ENCODE data around the gene MBOAT1. TPM values are rescaled to one million over a fixed set of nuclear protein-coding genes. Genes with fewer than 3 reads are reported as not detected.

MBOAT1 gene
- total RNA-seq, 1 experiment from 2014 or later, result 6.3 TPM

DNA sequence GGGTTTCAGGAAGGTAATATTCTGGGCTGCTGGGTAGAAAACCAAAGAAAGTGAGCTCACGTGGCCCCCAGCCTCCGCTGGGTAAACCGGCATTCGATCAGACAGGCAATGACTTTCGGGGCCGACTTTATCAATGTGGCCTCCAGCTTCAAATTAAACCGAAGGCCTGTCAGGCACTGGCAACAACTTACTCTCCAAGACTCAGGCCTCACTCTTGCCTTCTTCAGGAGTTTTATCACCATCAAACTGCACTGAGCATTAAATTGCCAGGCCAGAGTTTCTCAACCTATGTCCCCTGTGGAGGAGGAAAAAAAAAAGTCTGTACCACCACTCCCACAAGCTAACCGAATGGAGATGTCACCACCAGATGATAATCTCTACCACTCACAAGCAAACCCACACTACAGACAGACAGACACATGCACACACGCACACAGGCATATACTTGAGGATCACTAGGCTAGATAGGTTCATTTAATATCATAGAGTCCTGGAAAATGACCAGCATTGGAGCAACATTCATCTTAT is 1.1 kb upstream of the MBOAT1 start:
- Histone ChIP-seq H3K27me3 (replicated peaks; ENCODE audit: insufficient read depth, low read depth, low read length, poor library complexity) (no peaks in the 10 kb centered on the region), H3K36me3 (ENCODE audit: insufficient read depth, low read length, poor library complexity, severe bottlenecking) (no peaks in the 10 kb centered on the region), H3K4me1 (ENCODE audit: insufficient read depth, low read length, poor library complexity, severe bottlenecking) (peaks cover 26% of the 10 kb centered on the region), H3K4me3 (ENCODE audit: low read depth, low read length, poor library complexity, severe bottlenecking) (peak overlapping the region; percentile 65), H3K27ac (ENCODE audit: low read depth, low read length, poor library complexity, severe bottlenecking) (peak overlapping the region; percentile 71), H3K9me3 (ENCODE audit: low read depth, low read length, poor library complexity, severe bottlenecking) (no peaks in the 10 kb centered on the region)
- TF ChIP-seq CTCF (conservative IDR thresholded peaks at IDR 0.05; ENCODE audit: low read depth, low read length) (no peak), EZH2 (IDR thresholded peaks at IDR 0.05; ENCODE audit: borderline replicate concordance, low read depth, low read length, poor library complexity, severe bottlenecking) (no peak)
- no peak for DNase-seq (ENCODE audit: low spot score)
- ChIA-PET CTCF (no interaction called here), POLR2A (ENCODE audit: low non-redundant PET) (interaction anchor here (0.6 kb wide), 1 partner anchor 188 kb away, joined by 4 read pairs; the partner anchor contains the start of gene E2F3)
- BruUV-seq (replicated peaks), result no TSS peak
- intact Hi-C loops (cut with micrococcal nuclease; ENCODE audit: unreplicated experiment), result no loop called here

DNA sequence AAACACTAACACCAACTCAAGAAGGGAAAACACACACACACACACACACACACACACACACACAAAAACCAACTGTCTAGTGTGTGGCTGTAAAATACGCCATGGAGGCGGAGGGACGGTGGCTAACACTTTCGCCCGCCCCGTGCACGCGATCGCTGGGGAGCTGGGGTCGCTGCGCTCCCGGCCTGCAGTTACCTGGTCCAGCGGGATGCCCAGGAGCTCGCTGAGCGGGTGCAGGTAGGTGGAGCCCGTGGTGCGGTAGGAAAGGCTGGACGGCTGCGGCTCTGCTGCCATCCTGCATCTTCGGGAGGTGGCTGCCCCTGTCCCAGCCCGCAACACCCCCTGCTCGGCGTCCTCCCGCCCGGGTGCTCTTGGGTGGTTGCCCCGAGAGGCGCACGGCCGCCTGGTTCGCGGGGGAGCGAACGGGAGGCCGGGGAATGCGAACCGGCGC is 303 bp downstream of the MBOAT1 start:
- no peak for DNase-seq (ENCODE audit: low spot score)
- TF ChIP-seq EZH2 (IDR thresholded peaks at IDR 0.05; ENCODE audit: borderline replicate concordance, low read depth, low read length, poor library complexity, severe bottlenecking) (no peak), CTCF (conservative IDR thresholded peaks at IDR 0.05; ENCODE audit: low read depth, low read length) (no peak)
- POLR2A ChIA-PET (ENCODE audit: low non-redundant PET), result interaction anchor here (0.7 kb wide), 1 partner anchor 294 kb away, joined by 4 read pairs; no protein-coding TSS in a partner anchor
- Histone ChIP-seq H3K27me3 (replicated peaks; ENCODE audit: insufficient read depth, low read depth, low read length, poor library complexity) (no peaks in the 10 kb centered on the region), H3K36me3 (ENCODE audit: insufficient read depth, low read length, poor library complexity, severe bottlenecking) (no peaks in the 10 kb centered on the region), H3K9me3 (ENCODE audit: low read depth, low read length, poor library complexity, severe bottlenecking) (no peaks in the 10 kb centered on the region), H3K4me1 (ENCODE audit: insufficient read depth, low read length, poor library complexity, severe bottlenecking) (peaks cover 27% of the 10 kb centered on the region), H3K4me3 (ENCODE audit: low read depth, low read length, poor library complexity, severe bottlenecking) (peak overlapping the region; percentile 65), H3K27ac (ENCODE audit: low read depth, low read length, poor library complexity, severe bottlenecking) (peak overlapping the region; percentile 71)
- intact Hi-C loops (cut with micrococcal nuclease; ENCODE audit: unreplicated experiment), result no loop called here
- CTCF ChIA-PET, result no interaction called here
- no TSS peak for BruUV-seq (replicated peaks)

DNA sequence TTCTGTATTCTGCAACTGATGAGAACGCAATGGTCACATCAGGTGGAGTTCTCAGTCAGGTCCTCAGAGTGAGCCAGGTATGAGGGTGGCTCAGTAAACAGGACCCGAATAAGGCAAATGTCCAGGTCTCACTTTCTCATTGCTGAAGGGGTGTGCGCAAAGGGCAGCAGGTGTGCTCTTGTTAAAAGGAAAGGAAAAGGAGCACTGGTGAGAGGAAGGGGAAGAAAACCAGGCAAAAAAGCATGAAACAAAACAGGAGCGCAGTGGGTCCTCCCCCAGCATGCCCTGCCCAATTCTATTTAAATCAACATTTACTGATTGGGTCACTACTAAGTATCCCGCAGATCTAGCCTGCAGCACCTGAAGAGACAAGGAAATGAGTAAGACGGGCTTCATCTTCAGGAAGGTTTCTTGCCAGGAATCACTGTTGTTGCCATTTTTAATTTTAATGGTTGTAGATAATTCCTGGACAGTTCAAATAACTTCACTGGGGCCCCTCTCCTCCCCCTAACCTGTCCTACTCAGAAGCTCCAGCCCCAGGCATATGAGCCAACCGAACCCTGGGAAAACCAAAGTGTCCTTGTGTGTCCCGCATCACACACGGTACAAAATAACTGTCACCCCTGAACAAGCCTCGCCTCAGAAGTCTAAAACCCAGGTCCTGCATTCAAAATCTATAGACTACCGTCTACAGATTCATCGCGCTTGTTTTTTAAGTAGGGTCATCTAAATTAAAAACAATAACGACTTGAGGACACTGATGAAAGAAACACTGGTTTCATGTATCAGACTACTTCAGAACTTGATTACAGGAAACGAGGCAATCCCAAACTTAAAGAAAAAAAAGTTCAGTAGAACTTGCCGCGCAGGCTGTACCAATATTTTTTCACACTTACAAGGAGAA is 980 bp downstream of the MBOAT1 start:
- no peak for DNase-seq (ENCODE audit: low spot score)
- POLR2A ChIA-PET (ENCODE audit: low non-redundant PET), result interaction anchor here (0.7 kb wide), 1 partner anchor 293 kb away, joined by 4 read pairs; no protein-coding TSS in a partner anchor

More for the DNA sequence above, 980 bp downstream of the MBOAT1 start:
- H3K27ac ChIP-seq (ENCODE audit: low read depth, low read length, poor library complexity, severe bottlenecking), result peak overlapping the region; percentile 71
- CTCF ChIA-PET, result no interaction called here
- no TSS peak for BruUV-seq (replicated peaks)
- no peaks in the 10 kb centered on the region for H3K36me3 ChIP-seq (ENCODE audit: insufficient read depth, low read length, poor library complexity, severe bottlenecking)
- peak overlapping the region; percentile 65 for H3K4me3 ChIP-seq (ENCODE audit: low read depth, low read length, poor library complexity, severe bottlenecking)
- intact Hi-C loops (cut with micrococcal nuclease; ENCODE audit: unreplicated experiment), result no loop called here
- peaks cover 27% of the 10 kb centered on the region for H3K4me1 ChIP-seq (ENCODE audit: insufficient read depth, low read length, poor library complexity, severe bottlenecking)
- no peaks in the 10 kb centered on the region for H3K27me3 ChIP-seq (replicated peaks; ENCODE audit: insufficient read depth, low read depth, low read length, poor library complexity)
- H3K9me3 ChIP-seq (ENCODE audit: low read depth, low read length, poor library complexity, severe bottlenecking), result no peaks in the 10 kb centered on the region
- TF ChIP-seq EZH2 (IDR thresholded peaks at IDR 0.05; ENCODE audit: borderline replicate concordance, low read depth, low read length, poor library complexity, severe bottlenecking) (no peak), CTCF (conservative IDR thresholded peaks at IDR 0.05; ENCODE audit: low read depth, low read length) (no peak)

All from A673 (cell line).